ENCODE data around the gene TBC1D21. TPM values are rescaled to one million over a fixed set of nuclear protein-coding genes. Genes with fewer than 3 reads are reported as not detected.

The TBC1D21 gene
- polyA plus RNA-seq, 3 donors: not detected

DNA sequence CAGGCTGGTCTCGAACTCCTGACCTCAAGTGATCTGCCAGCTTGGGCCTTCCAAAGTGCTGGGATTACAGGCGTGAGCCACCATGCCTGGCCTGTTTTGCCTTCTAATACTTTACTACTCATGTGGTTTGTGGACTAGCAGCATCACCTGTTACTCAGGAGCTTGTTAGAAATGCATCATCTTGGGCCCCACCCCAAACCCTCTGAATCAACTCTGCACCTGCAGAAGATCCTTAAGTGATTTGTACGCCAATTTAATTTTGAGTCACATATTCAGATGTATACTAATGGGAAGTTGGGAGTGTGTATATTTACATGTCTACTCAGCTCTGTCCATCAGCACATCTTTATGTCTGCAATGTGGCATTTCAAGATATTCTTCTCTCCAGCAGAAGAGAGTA, 6.1 kb downstream of the TBC1D21 start:
- no peak overlapping the region for H2AFZ ChIP-seq (ENCODE audit: insufficient read depth, low read depth, low read length, poor library complexity, severe bottlenecking)

DNA sequence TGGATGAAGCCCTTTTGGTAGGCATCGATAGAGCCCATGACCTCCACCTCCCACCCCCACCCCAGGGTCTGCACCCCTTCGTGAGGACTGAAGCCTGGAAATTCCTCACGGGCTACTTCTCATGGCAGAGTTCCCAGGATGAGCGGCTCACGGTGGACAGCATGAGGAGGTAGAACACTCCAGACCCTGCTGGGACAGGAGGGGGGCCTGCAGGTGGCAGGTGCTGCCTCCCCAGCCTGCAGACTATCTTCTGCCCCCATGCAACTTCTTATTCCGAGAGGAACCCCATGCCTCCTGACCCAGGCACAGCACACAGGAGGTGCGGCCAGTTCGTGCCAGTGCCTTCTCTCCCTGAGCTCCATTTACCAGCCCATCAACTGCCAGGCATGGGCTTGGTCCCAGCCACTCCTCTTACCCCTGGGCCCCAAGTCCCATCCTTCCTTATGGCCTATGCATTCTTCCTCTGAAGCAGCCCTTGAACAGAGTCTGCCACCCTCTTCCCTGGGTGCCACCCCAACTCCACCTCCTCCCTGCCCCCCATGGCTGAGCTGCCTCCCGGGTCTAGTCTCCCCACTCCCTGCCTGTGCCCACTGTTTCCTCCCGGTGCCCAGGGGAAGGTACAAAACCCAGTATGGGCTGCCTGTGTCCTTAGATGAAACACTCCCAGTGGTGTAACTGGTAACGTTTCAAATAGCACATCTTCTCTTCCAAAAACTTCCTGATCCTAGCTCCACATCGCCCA, 8.4 kb downstream of the TBC1D21 start:
- WGBS (ENCODE audit: insufficient coverage): 94% methylated on average over 7 of the region's 12 CpGs
- Mint-ChIP-seq H3K27ac (no peak overlapping the region), H3K27me3 (ENCODE audit: low read depth in 3 of 3) (peaks cover 0 to 8% (median 3%) of the 10 kb centered on the region in 3 donors), H3K9me3 (peaks cover 0 to 2% (median 0%) of the 10 kb centered on the region in 7 donors), H3K4me3 (no peak overlapping the region), H3K4me1 (no peaks in the 10 kb centered on the region), H3K36me3 (no peaks in the 10 kb centered on the region)
- Histone ChIP-seq H3K4me1 (ENCODE audit: control insufficient read depth in 1 of 2, insufficient read depth in 2 of 2, low read length in 2 of 2) (no peaks in the 10 kb centered on the region), H3K4me3 (replicated peaks in 1 of 3; ENCODE audit: low read depth in 2 of 3, low read length in 3 of 3) (no peak overlapping the region), H3K27me3 (ENCODE audit: control insufficient read depth in 2 of 2, insufficient read depth in 2 of 2, low read length in 2 of 2) (no peaks in the 10 kb centered on the region), H3K9me3 (replicated peaks in 1 of 2; ENCODE audit: control insufficient read depth in 1 of 2, insufficient read depth in 1 of 2, low read length in 2 of 2) (no peaks in the 10 kb centered on the region), H3K4me2 (replicated peaks; ENCODE audit: extremely low read depth, low read length, poor library complexity, severe bottlenecking) (no peak overlapping the region), H3K27ac (ENCODE audit: low read depth in 1 of 2, low read length in 2 of 2) (no peak overlapping the region), H2AFZ (ENCODE audit: insufficient read depth, low read depth, low read length, poor library complexity, severe bottlenecking) (no peak overlapping the region), H3K9ac (ENCODE audit: insufficient read depth, low read length, poor library complexity, severe bottlenecking) (no peak overlapping the region), H3K36me3 (replicated peaks in 1 of 2; ENCODE audit: control insufficient read depth in 1 of 2, insufficient read depth in 2 of 2, low read length in 2 of 2) (no peaks in the 10 kb centered on the region), H3K79me2 (ENCODE audit: insufficient read depth, low read length) (no peaks in the 10 kb centered on the region), H4K20me1 (ENCODE audit: insufficient read depth, low read length) (no peaks in the 10 kb centered on the region)
- TF ChIP-seq, protein P1, sequence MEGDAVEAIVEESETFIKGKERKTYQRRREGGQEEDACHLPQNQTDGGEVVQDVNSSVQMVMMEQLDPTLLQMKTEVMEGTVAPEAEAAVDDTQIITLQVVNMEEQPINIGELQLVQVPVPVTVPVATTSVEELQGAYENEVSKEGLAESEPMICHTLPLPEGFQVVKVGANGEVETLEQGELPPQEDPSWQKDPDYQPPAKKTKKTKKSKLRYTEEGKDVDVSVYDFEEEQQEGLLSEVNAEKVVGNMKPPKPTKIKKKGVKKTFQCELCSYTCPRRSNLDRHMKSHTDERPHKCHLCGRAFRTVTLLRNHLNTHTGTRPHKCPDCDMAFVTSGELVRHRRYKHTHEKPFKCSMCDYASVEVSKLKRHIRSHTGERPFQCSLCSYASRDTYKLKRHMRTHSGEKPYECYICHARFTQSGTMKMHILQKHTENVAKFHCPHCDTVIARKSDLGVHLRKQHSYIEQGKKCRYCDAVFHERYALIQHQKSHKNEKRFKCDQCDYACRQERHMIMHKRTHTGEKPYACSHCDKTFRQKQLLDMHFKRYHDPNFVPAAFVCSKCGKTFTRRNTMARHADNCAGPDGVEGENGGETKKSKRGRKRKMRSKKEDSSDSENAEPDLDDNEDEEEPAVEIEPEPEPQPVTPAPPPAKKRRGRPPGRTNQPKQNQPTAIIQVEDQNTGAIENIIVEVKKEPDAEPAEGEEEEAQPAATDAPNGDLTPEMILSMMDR (IDR thresholded peaks at IDR 0.05): no peak
- no peak for DNase-seq
- intact Hi-C loops (cut with micrococcal nuclease): loop anchor here in 1 of 2 donors (5.0 kb wide), 1 partner anchor 46 kb away; the partner anchor contains the start of gene LOXL1

More for the DNA sequence above, 6.1 kb downstream of the TBC1D21 start:
- H3K4me3 ChIP-seq (replicated peaks in 1 of 3; ENCODE audit: low read depth in 2 of 3, low read length in 3 of 3): no peak overlapping the region
- no peaks in the 10 kb centered on the region for H4K20me1 ChIP-seq (ENCODE audit: insufficient read depth, low read length)
- H3K4me2 ChIP-seq (replicated peaks; ENCODE audit: extremely low read depth, low read length, poor library complexity, severe bottlenecking): no peak overlapping the region
- TF ChIP-seq, protein P1 (IDR thresholded peaks at IDR 0.05): no peak
- H3K9ac ChIP-seq (ENCODE audit: insufficient read depth, low read length, poor library complexity, severe bottlenecking): no peak overlapping the region
- peaks cover 0 to 2% (median 0%) of the 10 kb centered on the region in 7 donors for H3K9me3 Mint-ChIP-seq
- no peaks in the 10 kb centered on the region for H3K27me3 ChIP-seq (ENCODE audit: control insufficient read depth in 2 of 2, insufficient read depth in 2 of 2, low read length in 2 of 2)
- no peaks in the 10 kb centered on the region for H3K79me2 ChIP-seq (ENCODE audit: insufficient read depth, low read length)
- H3K9me3 ChIP-seq (replicated peaks in 1 of 2; ENCODE audit: control insufficient read depth in 1 of 2, insufficient read depth in 1 of 2, low read length in 2 of 2): no peaks in the 10 kb centered on the region
- intact Hi-C loops (cut with micrococcal nuclease): no loop called here
- no peak overlapping the region for H3K27ac ChIP-seq (ENCODE audit: low read depth in 1 of 2, low read length in 2 of 2)
- no peak overlapping the region for H3K27ac Mint-ChIP-seq
- H3K36me3 ChIP-seq (replicated peaks in 1 of 2; ENCODE audit: control insufficient read depth in 1 of 2, insufficient read depth in 2 of 2, low read length in 2 of 2): no peaks in the 10 kb centered on the region
- H3K27me3 Mint-ChIP-seq (ENCODE audit: low read depth in 3 of 3): peaks cover 0 to 13% (median 2%) of the 10 kb centered on the region in 3 donors
- no peak overlapping the region for H3K4me3 Mint-ChIP-seq
- no peaks in the 10 kb centered on the region for H3K36me3 Mint-ChIP-seq
- H3K4me1 ChIP-seq (ENCODE audit: control insufficient read depth in 1 of 2, insufficient read depth in 2 of 2, low read length in 2 of 2): no peaks in the 10 kb centered on the region
- 100% methylated on average over 1 of the region's 3 CpGs for WGBS (ENCODE audit: insufficient coverage)
- H3K4me1 Mint-ChIP-seq: no peaks in the 10 kb centered on the region
- DNase-seq: no peak
